ENCODE measurements around the gene TMEM240. TPM values are rescaled to one million over a fixed set of nuclear protein-coding genes. Genes with fewer than 3 reads are reported as not detected.
A peak's percentile ranks its signal among the peaks of the same experiment; 100 is the strongest.

TMEM240 gene
- total and polyA plus RNA-seq, 11 donors: 1.5 to 12.4 (median 4.2) TPM; not detected in 1

GRCh38 chr1:1564268-1564667 is 23.8 kb upstream of the TMEM240 start:
- intact Hi-C loops (cut with DNase I): no loop called here
- Histone ChIP-seq H3K9me3 (no peaks in the 10 kb centered on the region), H3K36me3 (peaks cover 0 to 71% (median 51%) of the 10 kb centered on the region in 9 donors), H3K4me3 (no peak overlapping the region), H3K27ac (peak overlapping the region in 1 of 12 donors; percentile 7), H3K4me1 (peaks cover 0 to 53% (median 22%) of the 10 kb centered on the region in 12 donors), H3K27me3 (no peaks in the 10 kb centered on the region)
- DNase-seq (no peak), ATAC-seq (peak in 2 of 4 donors; percentile 10 to 14)
- no peak for TF ChIP-seq POLR2A (IDR thresholded peaks at IDR 0.05)
- TF ChIP-seq CTCF (IDR thresholded peaks at IDR 0.05): no peak
- WGBS, 4 donors: 56 to 65% (median 57%) methylated on average over 19 of the region's 19 CpGs

DNA sequence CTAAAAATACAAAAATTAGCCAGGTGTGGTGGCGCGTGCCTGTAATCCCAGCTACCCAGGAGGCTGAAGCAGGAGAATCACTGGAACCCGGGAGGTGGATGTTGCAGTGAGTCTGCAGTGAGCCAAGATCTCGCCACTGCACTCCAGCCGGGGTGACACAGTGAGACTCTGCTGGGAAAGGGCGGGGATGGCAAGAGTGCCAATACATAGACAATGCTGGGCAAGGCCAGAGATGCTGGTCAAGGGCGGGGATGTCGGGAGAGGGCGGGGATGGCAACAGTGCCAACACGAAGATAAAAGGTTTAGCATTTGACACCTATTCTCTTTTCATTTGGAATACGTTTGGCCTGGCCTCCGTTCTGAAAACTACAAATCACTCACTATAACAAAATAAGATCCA is 23.3 kb upstream of the TMEM240 start:
- H3K4me1 ChIP-seq: peaks cover 0 to 48% (median 21%) of the 10 kb centered on the region in 12 donors
- 89 to 92% (median 90%) methylated on average over 12 of the region's 12 CpGs for WGBS, 4 donors
- H3K4me3 ChIP-seq: no peak overlapping the region
- DNase-seq (no peak), ATAC-seq (no peak)
- H3K36me3 ChIP-seq: peaks cover 0 to 68% (median 51%) of the 10 kb centered on the region in 9 donors
- intact Hi-C loops (cut with DNase I): no loop called here
- no peak for TF ChIP-seq CTCF (IDR thresholded peaks at IDR 0.05)
- TF ChIP-seq POLR2A (IDR thresholded peaks at IDR 0.05): no peak
- H3K27ac ChIP-seq: peak overlapping the region in 1 of 12 donors; percentile 7
- H3K9me3 ChIP-seq: no peaks in the 10 kb centered on the region
- no peaks in the 10 kb centered on the region for H3K27me3 ChIP-seq

DNA sequence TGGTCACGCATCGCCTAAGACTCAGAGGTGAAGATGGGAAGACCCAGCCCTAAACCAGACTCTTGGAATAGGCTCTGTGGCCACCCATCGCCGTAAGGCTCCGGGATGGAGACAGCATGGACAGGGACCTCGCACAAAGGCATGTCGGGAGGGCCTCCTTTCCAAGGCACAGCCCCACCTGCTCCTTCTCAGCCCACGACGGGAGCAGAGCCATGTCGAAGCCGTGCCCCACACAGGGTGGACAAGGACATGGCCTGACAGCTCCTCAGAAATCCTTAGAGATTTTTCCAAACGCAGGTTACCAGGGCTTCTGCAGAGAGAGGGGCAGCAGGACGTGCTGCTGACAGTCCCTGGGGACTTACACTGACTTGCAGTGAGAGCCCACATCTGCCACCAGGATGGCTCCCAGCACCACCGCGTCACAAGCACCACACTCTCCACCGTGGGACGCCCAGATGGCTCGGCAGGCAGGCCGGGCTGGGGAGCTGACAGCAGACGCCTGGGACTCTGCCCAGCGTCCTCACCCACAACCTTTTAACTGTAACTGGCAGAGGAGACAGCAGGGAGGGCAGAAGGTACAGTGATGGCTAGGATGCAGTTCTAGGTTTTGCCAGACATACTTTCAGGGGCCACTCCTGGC is 22.3 kb upstream of the TMEM240 start:
- ATAC-seq (peak; percentile 68 to 90 (median 76)), DNase-seq (peak in 1 of 5 donors; percentile 48)
- H3K36me3 ChIP-seq: peaks cover 0 to 64% (median 51%) of the 10 kb centered on the region in 9 donors

More for the DNA sequence above, 22.3 kb upstream of the TMEM240 start:
- Histone ChIP-seq H3K4me3 (no peak overlapping the region), H3K4me1 (peaks cover 0 to 38% (median 19%) of the 10 kb centered on the region in 12 donors), H3K27ac (peak overlapping the region in 3 of 12 donors; percentile 22 to 52 (median 34)), H3K27me3 (no peaks in the 10 kb centered on the region), H3K9me3 (no peaks in the 10 kb centered on the region)
- no peak for TF ChIP-seq POLR2A (IDR thresholded peaks at IDR 0.05)
- TF ChIP-seq CTCF (IDR thresholded peaks at IDR 0.05): no peak
- intact Hi-C loops (cut with DNase I): no loop called here
- 78 to 87% (median 81%) methylated on average over 19 to 21 of the region's 21 CpGs for WGBS, 4 donors
